Loucy (cell line): ENCODE results near the gene HID1.

Experiments
- CTCF ChIP-seq: fragments of 200-600 bp; sonication (generic); conservative IDR thresholded peaks from 2 replicates; pipeline ENCODE4 v1.5.1; 2014; ENCODE audit warnings: mild to moderate bottlenecking, antibody characterized with exemption, low read length
- EZH2phosphoT487 ChIP-seq: fragments of 200-600 bp; IDR thresholded peaks from 2 replicates; pipeline ENCODE4 v1.6.1; 2018; ENCODE audit warnings: antibody characterized with exemption, mild to moderate bottlenecking, moderate library complexity, borderline replicate concordance

- TF ChIP-seq CTCF (no peak), EZH2phosphoT487 (no peak)
Measured at GRCh38 chr17:74987418-74987908, 14.9 kb upstream of the HID1 start, which contains the start of gene CDR2L.
